Activated CD8-positive, alpha-beta memory T cell treated with anti-CD3 and anti-CD28 coated beads, Interleukin-2, amount 50 U/mL, for 24 hours (primary cell): ENCODE measurements around the gene BLNK.
"Not testable (repeated sequence)": the region's sequence is repeated elsewhere in the genome, so short reads cannot be mapped to it uniquely, and the experiment has no call there.

Experiments
- DNase-seq: peaks from one replicate; pipeline ENCODE4 v3.0.0-alpha.2; 2020; ENCODE audit errors: extremely low read depth

The BLNK gene

DNA sequence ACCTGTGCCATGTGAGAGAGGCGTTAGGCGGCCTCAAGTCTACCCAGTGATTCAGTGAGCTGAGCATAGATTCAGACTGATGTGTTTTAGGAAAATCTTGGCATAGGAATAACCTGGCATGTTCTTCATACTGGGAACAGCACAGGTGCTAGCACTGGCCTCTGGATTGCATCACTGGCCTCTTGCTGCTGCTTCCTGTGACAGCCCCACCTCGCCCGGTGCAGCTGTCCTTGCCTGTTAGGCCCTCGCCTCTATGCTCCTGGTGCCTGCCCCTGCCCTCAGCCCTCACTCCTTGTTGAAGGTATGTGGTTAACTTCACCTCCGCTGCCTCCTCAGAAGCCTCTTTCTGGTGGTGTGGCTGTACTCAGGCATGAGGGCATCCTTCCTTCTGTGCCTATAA, 46.2 kb downstream of the BLNK start:
- no peak for DNase-seq

- no peak for DNase-seq
Observed at GRCh38 chr10:96222908-96223307, 48.5 kb downstream of the BLNK start.

GRCh38 chr10:96222441-96222840, 48.9 kb downstream of the BLNK start:
- no peak for DNase-seq

DNA sequence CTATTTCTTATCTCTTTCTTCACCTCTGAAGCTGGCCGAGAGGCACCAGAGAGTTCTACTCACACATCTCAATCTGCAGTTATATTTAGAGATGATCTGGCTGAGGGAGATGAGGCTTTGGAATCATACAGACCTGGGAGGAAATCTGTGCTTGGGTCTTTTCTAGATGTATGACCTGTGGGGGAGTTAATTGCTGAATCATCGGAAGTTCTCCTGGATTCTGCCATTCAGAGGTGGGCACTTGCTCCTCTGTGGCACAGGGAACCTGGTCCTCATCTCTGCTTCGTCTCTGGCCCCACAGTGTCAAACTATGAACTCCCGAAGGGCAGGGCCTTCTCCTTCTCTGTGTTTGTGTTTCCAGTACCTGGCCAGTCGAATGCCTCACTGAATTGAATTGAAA, 52.5 kb downstream of the BLNK start:
- no peak for DNase-seq

- no peak for DNase-seq
Observed at GRCh38 chr10:96217711-96218110, 53.7 kb downstream of the BLNK start.

GRCh38 chr10:96216775-96217174, 54.6 kb downstream of the BLNK start:
- no peak for DNase-seq

- DNase-seq = no peak
Observed at GRCh38 chr10:96212911-96213310, 58.5 kb downstream of the BLNK start.

DNA sequence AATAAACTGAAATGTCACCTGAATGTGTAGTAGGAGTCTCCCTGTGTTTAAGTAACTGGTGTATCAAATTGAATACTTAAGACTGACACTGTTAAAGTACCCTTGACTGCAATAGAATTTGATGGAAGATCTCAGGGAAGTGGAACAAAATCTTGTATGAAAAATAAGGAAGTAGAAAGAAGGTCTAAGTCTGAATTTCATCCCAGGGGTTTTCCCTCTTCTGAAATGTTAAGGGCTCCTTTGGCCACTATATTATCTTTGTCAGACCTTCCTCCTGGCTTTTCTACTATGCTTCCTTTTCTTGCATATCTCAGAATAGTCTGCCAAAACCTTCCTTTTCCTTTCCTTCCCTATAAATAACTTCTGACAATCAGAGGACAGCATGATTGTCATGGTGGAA, 59.6 kb downstream of the BLNK start:
- DNase-seq = no peak

DNA sequence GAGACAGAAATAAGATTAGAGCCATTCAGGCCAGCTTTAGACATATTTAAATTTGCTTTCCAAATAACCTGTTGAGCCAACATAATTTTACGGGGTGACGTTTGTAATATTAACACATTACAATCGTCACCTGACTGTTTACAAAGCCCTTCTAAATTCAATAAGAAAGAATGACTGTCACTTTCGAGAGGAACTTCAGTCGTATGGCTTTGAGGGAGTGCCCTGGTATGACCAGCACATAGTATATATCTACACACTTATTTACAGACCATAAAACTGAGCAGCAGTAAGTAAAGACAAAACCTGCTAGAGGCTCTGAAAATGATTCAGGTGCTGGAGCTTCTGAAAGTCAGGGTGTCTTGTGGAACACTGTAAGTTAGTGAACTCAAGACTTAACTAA, 62.4 kb downstream of the BLNK start:
- DNase-seq = no peak

DNA sequence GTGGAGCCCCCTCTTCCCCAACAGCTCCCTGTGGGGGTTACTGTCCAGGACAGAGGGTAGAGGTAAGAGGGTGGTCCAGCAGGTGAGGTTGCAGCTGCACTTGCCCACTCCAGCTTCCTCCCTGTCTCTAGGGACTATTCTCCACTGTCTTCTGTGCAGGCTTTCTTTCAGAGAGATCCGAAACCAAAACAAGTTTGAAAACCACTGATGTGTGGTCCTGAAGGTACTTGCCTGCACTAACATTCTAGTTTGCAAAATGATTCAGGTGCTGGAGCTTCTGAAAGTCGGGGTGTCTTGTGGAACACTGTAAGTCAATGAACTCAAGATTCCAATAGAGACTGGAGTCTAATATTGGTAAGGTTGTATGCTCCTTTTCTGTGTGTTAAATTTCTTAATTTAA, 63.1 kb downstream of the BLNK start:
- DNase-seq = no peak

DNA sequence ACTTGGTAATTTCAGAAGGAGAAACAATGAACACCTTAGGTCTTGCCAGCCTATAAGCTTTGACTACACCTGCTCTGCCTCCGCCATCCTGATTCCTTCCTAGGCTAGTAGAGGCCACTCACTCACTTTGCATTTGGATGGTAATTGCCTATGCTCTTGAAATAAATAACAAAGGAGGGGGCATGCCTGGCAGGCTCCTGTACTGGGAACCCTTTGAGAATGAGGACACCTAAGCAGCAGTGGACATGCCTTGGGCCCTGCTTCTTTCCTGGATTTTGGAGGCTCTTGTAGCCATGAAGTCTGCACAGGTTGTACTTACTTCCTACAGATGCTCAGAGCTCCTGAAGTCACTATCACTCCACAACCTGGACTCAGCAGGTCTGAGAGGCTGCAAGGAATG, 65.8 kb downstream of the BLNK start:
- no peak for DNase-seq

- DNase-seq = no peak
Observed at GRCh38 chr10:96201525-96201924, 69.8 kb downstream of the BLNK start.

DNA sequence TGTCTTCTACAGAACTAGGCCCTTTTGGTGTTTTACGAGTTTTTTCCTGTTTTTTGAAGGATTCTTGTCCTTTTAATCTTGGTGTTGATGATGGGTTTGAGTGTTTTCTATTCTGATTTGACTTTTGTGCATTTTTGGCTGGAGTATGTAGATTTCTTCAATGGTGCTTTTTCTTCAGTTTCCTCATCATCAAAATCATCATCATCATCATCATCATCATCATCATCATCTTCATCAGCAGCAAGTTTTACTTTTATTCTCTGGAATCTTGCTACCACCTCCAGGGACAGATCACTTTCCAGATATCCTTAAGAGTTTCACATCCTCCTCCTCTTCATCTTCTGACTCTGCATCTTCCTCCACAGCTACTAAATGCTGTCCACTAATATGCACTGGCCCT, 81.9 kb downstream of the BLNK start:
- DNase-seq = not testable (repeated sequence)

GRCh38 chr10:96188916-96189315, 82.5 kb downstream of the BLNK start:
- DNase-seq = no peak

DNA sequence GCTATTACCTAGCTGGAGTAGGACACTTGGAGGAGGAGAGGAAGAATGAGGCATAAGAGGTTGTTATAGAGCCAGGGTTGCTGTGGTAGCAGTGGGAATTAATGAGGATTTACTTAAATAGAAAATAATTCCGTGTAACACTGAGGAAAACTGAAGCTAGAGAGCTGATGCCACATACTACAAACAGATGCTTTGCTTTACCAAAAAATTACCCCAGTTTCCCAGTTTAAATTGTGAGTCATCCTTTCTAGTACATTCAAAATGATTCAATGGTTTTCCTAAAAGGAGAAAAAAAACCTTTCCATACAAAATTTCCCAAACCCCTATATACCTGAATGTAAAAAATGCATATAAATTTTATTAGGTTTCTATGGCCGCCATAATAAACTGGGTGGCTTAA, 82.9 kb downstream of the BLNK start:
- DNase-seq = no peak

DNA sequence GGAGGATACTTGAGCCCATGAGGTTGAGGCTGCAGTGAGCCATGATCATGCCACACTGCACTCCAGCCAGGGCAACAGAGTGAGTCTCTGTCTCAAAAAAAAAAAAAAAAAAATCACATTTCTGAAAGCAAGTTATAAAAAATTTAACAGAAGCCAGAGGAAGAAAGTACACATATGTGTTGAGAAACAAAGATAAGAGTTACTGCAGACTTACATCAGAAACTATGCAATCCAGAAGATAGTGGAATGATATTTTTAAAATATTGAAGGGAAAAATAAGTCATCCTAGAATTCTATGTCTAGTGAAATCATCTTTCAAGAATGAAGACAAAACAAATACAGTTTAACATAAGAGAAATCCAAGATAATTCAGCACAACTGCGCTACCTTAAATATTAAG, 94.4 kb downstream of the BLNK start:
- DNase-seq = no peak

DNA sequence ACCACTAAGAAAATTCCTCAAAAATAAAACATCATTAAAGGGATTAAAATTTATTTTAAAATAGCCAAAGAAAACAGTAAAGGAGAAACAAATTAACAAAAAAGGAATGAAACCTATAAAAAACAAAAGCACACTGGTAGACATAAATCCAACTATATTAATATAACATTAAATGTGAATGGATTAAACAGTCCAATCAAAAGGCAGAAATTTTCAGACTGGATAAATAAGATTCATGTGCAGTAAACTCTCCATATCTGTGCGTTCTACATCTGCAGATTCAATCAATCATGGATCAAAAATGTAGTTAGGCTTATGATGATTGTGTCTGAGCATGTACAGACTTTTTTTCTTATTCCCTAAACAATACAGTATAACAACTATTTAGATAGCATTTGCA, 98.7 kb downstream of the BLNK start:
- no peak for DNase-seq

GRCh38 chr10:96170230-96170629, 101.1 kb downstream of the BLNK start:
- no peak for DNase-seq

DNA sequence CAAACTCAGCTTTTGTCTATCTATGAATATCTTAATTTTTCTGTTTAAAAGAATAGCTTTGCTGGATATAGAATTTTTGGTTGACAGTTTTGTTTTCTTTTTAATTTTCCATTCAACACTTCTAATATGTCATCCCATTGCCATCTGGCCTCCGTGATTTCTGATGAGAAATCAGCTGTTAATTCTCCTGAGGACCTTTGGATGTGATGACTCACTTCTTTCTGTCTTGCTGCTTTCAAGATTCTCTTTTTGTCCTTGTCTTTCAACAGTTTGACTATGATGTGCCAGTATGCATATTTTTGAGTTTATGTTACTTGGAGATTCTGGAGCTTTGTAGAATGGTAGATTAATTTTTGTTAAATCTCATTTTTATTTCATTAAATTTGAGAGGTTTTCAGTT, 102.8 kb downstream of the BLNK start:
- no peak for DNase-seq

GRCh38 chr10:96165726-96166125, 105.6 kb downstream of the BLNK start:
- DNase-seq = no peak

DNA sequence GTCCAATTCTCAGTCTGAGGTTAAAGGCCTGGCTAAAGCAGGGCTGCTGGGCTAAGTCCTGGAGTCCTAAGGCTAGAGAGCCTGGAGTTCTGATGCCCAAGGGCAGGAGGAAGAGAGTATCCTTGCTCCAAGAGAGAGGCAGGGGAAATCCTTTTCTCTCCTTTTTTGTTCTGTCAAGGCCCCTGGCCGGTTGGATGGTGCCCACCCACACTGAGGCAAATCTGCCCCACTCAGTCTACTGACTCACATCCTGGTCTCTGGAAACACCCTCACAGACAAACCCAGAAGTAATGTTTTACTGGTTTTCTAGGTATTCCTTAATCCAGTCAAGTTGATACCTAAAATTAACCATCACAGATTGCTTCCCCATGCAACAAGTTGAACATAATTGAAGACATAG, 118.3 kb downstream of the BLNK start:
- DNase-seq = no peak

DNA sequence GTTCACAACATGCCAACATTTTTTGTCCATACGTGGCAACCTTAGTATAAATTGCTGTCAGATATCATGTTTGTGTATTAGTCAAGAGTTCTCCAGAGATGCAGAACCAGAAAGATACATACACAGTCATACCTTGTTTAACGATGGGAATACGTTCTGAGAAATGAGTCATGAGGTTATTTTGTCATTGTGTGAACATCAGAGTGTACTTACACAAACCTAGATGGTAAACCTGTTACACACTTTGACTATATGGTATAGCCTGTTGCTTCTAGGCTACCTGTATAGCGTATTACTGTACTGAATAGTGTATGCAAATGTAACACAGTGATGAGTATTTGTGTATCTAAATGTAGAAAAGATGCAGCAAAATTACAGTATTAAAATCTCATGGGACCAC, 118.9 kb downstream of the BLNK start:
- no peak for DNase-seq
